ENCODE measurements around the gene CFAP107.

The CFAP107 gene

GRCh38 chr1:12709696-12710095, 36.3 kb upstream of the CFAP107 start:
- no peak for DNase-seq (ENCODE audit: low read depth in 1 of 2, low spot score in 1 of 2)
- no peak for TF ChIP-seq SPI1 (IDR thresholded peaks at IDR 0.05; ENCODE audit: borderline replicate concordance, low read depth)
- TF ChIP-seq POLR2AphosphoS5 (IDR thresholded peaks at IDR 0.05; ENCODE audit: low read depth): no peak
- TF ChIP-seq GABPA (IDR thresholded peaks at IDR 0.05; ENCODE audit: low read depth): no peak
- no peak for TF ChIP-seq REST (IDR thresholded peaks at IDR 0.05; ENCODE audit: insufficient replicate concordance, low read depth)
- TF ChIP-seq CTCF (IDR thresholded peaks at IDR 0.05; ENCODE audit: insufficient read depth, low read length): no peak
- peak overlapping the region; percentile 62 for H3K27ac ChIP-seq (replicated peaks)

GRCh38 chr1:12711536-12711935, 34.5 kb upstream of the CFAP107 start:
- no peak overlapping the region for H3K4me3 ChIP-seq (replicated peaks; ENCODE audit: insufficient read depth, low read length)
- H3K27me3 ChIP-seq (ENCODE audit: insufficient read depth, poor library complexity, severe bottlenecking): no peaks in the 10 kb centered on the region
- H3K27ac ChIP-seq (replicated peaks): no peak overlapping the region
- no peak for TF ChIP-seq SPI1 (IDR thresholded peaks at IDR 0.05; ENCODE audit: borderline replicate concordance, low read depth)
- TF ChIP-seq REST (IDR thresholded peaks at IDR 0.05; ENCODE audit: insufficient replicate concordance, low read depth): no peak
- no peak for TF ChIP-seq CTCF (IDR thresholded peaks at IDR 0.05; ENCODE audit: insufficient read depth, low read length)
- no peak for TF ChIP-seq POLR2AphosphoS5 (IDR thresholded peaks at IDR 0.05; ENCODE audit: low read depth)
- no peak for TF ChIP-seq GABPA (IDR thresholded peaks at IDR 0.05; ENCODE audit: low read depth)
- DNase-seq (ENCODE audit: low read depth in 1 of 2, low spot score in 1 of 2): no peak

More at GRCh38 chr1:12709696-12710095, 36.3 kb upstream of the CFAP107 start:
- no peaks in the 10 kb centered on the region for H3K27me3 ChIP-seq (ENCODE audit: insufficient read depth, poor library complexity, severe bottlenecking)
- H3K4me3 ChIP-seq (replicated peaks; ENCODE audit: insufficient read depth, low read length): no peak overlapping the region

- Histone ChIP-seq H3K4me3 (replicated peaks; ENCODE audit: insufficient read depth, low read length) (no peak overlapping the region), H3K27ac (replicated peaks) (no peak overlapping the region), H3K27me3 (ENCODE audit: insufficient read depth, poor library complexity, severe bottlenecking) (no peaks in the 10 kb centered on the region)
- TF ChIP-seq REST (IDR thresholded peaks at IDR 0.05; ENCODE audit: insufficient replicate concordance, low read depth): no peak
- no peak for TF ChIP-seq POLR2AphosphoS5 (IDR thresholded peaks at IDR 0.05; ENCODE audit: low read depth)
- TF ChIP-seq GABPA (IDR thresholded peaks at IDR 0.05; ENCODE audit: low read depth): no peak
- no peak for TF ChIP-seq CTCF (IDR thresholded peaks at IDR 0.05; ENCODE audit: insufficient read depth, low read length)
- TF ChIP-seq SPI1 (IDR thresholded peaks at IDR 0.05; ENCODE audit: borderline replicate concordance, low read depth): no peak
- no peak for DNase-seq (ENCODE audit: low read depth in 1 of 2, low spot score in 1 of 2)
Measured at GRCh38 chr1:12712076-12712475, 33.9 kb upstream of the CFAP107 start.
